HEK293T (cell line): ENCODE results near the gene OR9Q2.

Source experiments
- CTCF ChIA-PET: fragments of 350-600 bp; formaldehyde crosslinking; extraction: SDS; loops from one replicate; lab custom pipeline; 2021; ENCODE audit warnings: antibody characterized with exemption, inconsistent platforms; lab: Yijun Ruan, JAX
- POLR2A ChIA-PET: fragments of 350-600 bp; formaldehyde crosslinking; extraction: SDS; loops from one replicate; lab custom pipeline; 2020; ENCODE audit warnings: antibody characterized with exemption, inconsistent platforms; lab: Yijun Ruan, JAX
- DNase-seq: peaks from one replicate; pipeline ENCODE4 v3.0.0; 2012; ENCODE audit warnings: mixed read lengths; ENCODE audit errors: extremely low spot score
- ARNT ChIP-seq: fragments of 450-650 bp; IDR thresholded peaks from 2 replicates; pipeline ENCODE4 v1.6.1; 2017; ENCODE audit warnings: mild to moderate bottlenecking
- BHLHE40 ChIP-seq: fragments of 450-650 bp; IDR thresholded peaks from 2 replicates; pipeline ENCODE4 v1.6.1; 2016; ENCODE audit warnings: mild to moderate bottlenecking, moderate library complexity, borderline replicate concordance
- CTBP1 ChIP-seq: fragments of 450-650 bp; IDR thresholded peaks from 2 replicates; pipeline ENCODE4 v1.6.1; 2016; ENCODE audit warnings: borderline replicate concordance
- ELF4 ChIP-seq: fragments of 450-650 bp; IDR thresholded peaks from 2 replicates; pipeline ENCODE4 v1.6.1; 2017; ENCODE audit warnings: antibody characterized with exemption
- FOXA1 ChIP-seq: fragments of 450-650 bp; IDR thresholded peaks from 2 replicates; pipeline ENCODE4 v1.6.1; 2016; ENCODE audit warnings: mild to moderate bottlenecking
- FOXK2 ChIP-seq: fragments of 450-650 bp; IDR thresholded peaks from 2 replicates; pipeline ENCODE4 v1.6.1; 2016; ENCODE audit warnings: mild to moderate bottlenecking
- FOXM1 ChIP-seq: fragments of 450-650 bp; IDR thresholded peaks from 2 replicates; pipeline ENCODE4 v1.6.1; 2017; ENCODE audit warnings: mild to moderate bottlenecking, borderline replicate concordance
- HDGF ChIP-seq: fragments of 450-650 bp; IDR thresholded peaks from 2 replicates; pipeline ENCODE4 v1.6.1; 2017; ENCODE audit warnings: antibody characterized with exemption, borderline replicate concordance
- L3MBTL2 ChIP-seq: fragments of 450-650 bp; conservative IDR thresholded peaks from 2 replicates; pipeline ENCODE4 v1.6.1; 2016; ENCODE audit warnings: mild to moderate bottlenecking
- LEF1 ChIP-seq: fragments of 450-650 bp; IDR thresholded peaks from 2 replicates; pipeline ENCODE4 v1.6.1; 2017; ENCODE audit warnings: mild to moderate bottlenecking, borderline replicate concordance
- NFRKB ChIP-seq: fragments of 450-650 bp; IDR thresholded peaks from 2 replicates; pipeline ENCODE4 v1.6.1; 2016; ENCODE audit warnings: mild to moderate bottlenecking, moderate library complexity
- PKNOX1 ChIP-seq: fragments of 450-650 bp; IDR thresholded peaks from 2 replicates; pipeline ENCODE4 v1.6.1; 2016
- SP1 ChIP-seq: fragments of 450-650 bp; IDR thresholded peaks from 2 replicates; pipeline ENCODE4 v1.6.1; 2017
- SUZ12 ChIP-seq: fragments of 450-650 bp; IDR thresholded peaks from 2 replicates; pipeline ENCODE4 v1.6.1; 2016; ENCODE audit warnings: mild to moderate bottlenecking
- TARDBP ChIP-seq: fragments of 450-650 bp; IDR thresholded peaks from 2 replicates; pipeline ENCODE4 v1.6.1; 2016
- ZNF384 ChIP-seq: fragments of 450-650 bp; IDR thresholded peaks from 2 replicates; pipeline ENCODE4 v1.6.1; 2016

Gene OR9Q2

GRCh38 chr11:58188770-58189169 lies at the start of gene OR9Q2:
Gene OR9Q2, plus strand, starts transcription at chr11:58189070. Its CDS starts 1,421 bp downstream, at chr11:58190491.
- POLR2A ChIA-PET = no interaction called here
- CTCF ChIA-PET = no interaction called here
- DNase-seq = no peak
- TF ChIP-seq LEF1 = no peak
- no peak for TF ChIP-seq FOXM1
- no peak for TF ChIP-seq TARDBP
- TF ChIP-seq FOXK2 = no peak
- no peak for TF ChIP-seq FOXA1
- TF ChIP-seq ARNT = no peak
- no peak for TF ChIP-seq PKNOX1
- TF ChIP-seq NFRKB = no peak
- TF ChIP-seq CTBP1 = no peak

- DNase-seq = no peak
- TF ChIP-seq ARNT (no peak), ELF4 (no peak), HDGF (no peak), TARDBP (no peak), FOXK2 (no peak), BHLHE40 (no peak), SP1 (no peak), SUZ12 (no peak), FOXA1 (no peak), FOXM1 (no peak), NFRKB (no peak), CTBP1 (no peak), ZNF384 (no peak), PKNOX1 (no peak), LEF1 (no peak), L3MBTL2 (no peak)
- ChIA-PET CTCF (no interaction called here), POLR2A (no interaction called here)
Observed at GRCh38 chr11:58142761-58143160, 46.1 kb upstream of the OR9Q2 start.

GRCh38 chr11:58152781-58153180 lies 36.1 kb upstream of the OR9Q2 start:
- POLR2A ChIA-PET = no interaction called here

DNA sequence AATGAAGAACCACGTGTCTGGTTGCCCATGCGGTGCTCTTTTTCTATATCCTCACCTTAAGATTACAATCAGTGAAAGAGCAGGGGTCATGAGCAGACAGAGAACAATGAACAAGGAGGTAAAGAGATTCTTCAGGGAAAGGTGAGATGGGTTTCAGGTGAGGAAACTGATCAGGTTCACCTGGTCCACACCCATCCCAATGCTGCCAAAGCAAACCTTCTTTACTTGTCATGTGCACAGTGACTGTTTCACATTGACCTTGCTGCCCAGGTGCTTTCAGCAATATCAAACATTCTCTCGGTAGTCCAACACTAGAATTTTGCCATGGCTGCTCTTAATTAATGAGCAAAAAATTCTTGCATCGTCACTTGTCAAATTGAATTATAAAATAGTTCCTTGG lies 24.5 kb upstream of the OR9Q2 start:
- ChIA-PET CTCF (no interaction called here), POLR2A (no interaction called here)
- DNase-seq = no peak
- TF ChIP-seq ARNT = no peak
- no peak for TF ChIP-seq NFRKB
- TF ChIP-seq FOXA1 = no peak
- TF ChIP-seq BHLHE40 = no peak
- TF ChIP-seq ZNF384 = no peak
- TF ChIP-seq FOXK2 = no peak
- no peak for TF ChIP-seq ELF4
- no peak for TF ChIP-seq SP1
- TF ChIP-seq LEF1 = no peak
- no peak for TF ChIP-seq SUZ12
- TF ChIP-seq HDGF = no peak
- no peak for TF ChIP-seq L3MBTL2
- no peak for TF ChIP-seq TARDBP
- TF ChIP-seq PKNOX1 = no peak
- no peak for TF ChIP-seq FOXM1
- no peak for TF ChIP-seq CTBP1

More at GRCh38 chr11:58152781-58153180, 36.1 kb upstream of the OR9Q2 start:
- CTCF ChIA-PET = no interaction called here
- no peak for DNase-seq
- TF ChIP-seq SUZ12 (no peak), SP1 (no peak), LEF1 (no peak), HDGF (no peak), FOXM1 (no peak), ARNT (no peak), BHLHE40 (no peak), ZNF384 (no peak), L3MBTL2 (no peak), CTBP1 (no peak), FOXK2 (no peak), ELF4 (no peak), TARDBP (no peak), FOXA1 (no peak), NFRKB (no peak), PKNOX1 (no peak)

- ChIA-PET POLR2A (no interaction called here), CTCF (no interaction called here)
- DNase-seq = no peak
- TF ChIP-seq SUZ12 = no peak
- TF ChIP-seq NFRKB = no peak
- no peak for TF ChIP-seq PKNOX1
- no peak for TF ChIP-seq L3MBTL2
- no peak for TF ChIP-seq ARNT
- TF ChIP-seq CTBP1 = no peak
- TF ChIP-seq FOXM1 = no peak
- TF ChIP-seq ELF4 = no peak
- no peak for TF ChIP-seq FOXK2
- TF ChIP-seq BHLHE40 = no peak
Observed at GRCh38 chr11:58164990-58165389, 23.9 kb upstream of the OR9Q2 start.
